K562 (cell line): ENCODE data around the gene FAM72B. TPM values are rescaled to one million over a fixed set of nuclear protein-coding genes. Genes with fewer than 3 reads are reported as not detected.
A peak's percentile ranks its signal among the peaks of the same experiment; 100 is the strongest.
"Not testable (repeated sequence)": the region's sequence is repeated elsewhere in the genome, so short reads cannot be mapped to it uniquely, and the experiment has no call there.

Experiments
- ATAC-seq: fragments of 200-7000 bp; cut with Tn5 transposase; 3 replicates; pipeline ENCODE4 v1.9.1; 2020; ENCODE audit warnings: moderate library complexity
- BruUV-seq: library from RNA; stranded (reverse); fragments of 400-500 nt; replicated peaks from 2 replicates; lab custom pipeline; 2021; lab: Mats Ljungman, UMichigan
- CTCF ChIA-PET: fragments of 300-600 bp; formaldehyde crosslinking; extraction: SDS; loops from one replicate; lab custom pipeline; 2021; ENCODE audit warnings: low intra/inter-chr PET ratio; lab: Yijun Ruan, JAX
- POLR2A ChIA-PET: fragments of 300-600, 350-650 bp; sonication (Branson Sonifier 250); formaldehyde crosslinking; extraction: SDS; loops from one replicate; lab custom pipeline; 2021; ENCODE audit warnings: antibody characterized with exemption, inconsistent platforms; lab: Yijun Ruan, JAX
- DNase-seq, 4 experiments: peaks; one replicate each; pipeline versions ENCODE4 v3.0.0 to v3.0.0-alpha.2; 2011 to 2018; ENCODE audit warnings: low spot score in 3 of 4, mixed read lengths in 3 of 4; ENCODE audit errors: extremely low read depth in 1 of 4
- FAIRE-seq: peaks from 2 replicates; lab custom pipeline; 2011; peaks lifted over from hg19 to GRCh38; lab: Jason Lieb, UNC
- H2AFZ ChIP-seq: 2 replicates; pipeline ENCODE4 v1.6.0; 2011; ENCODE audit warnings: low read depth, low read length, control low read depth, inconsistent platforms
- H3K27ac ChIP-seq: fragments of 200-600 bp; 3 replicates; pipeline ENCODE4 v1.8.0; 2011; ENCODE audit warnings: low read depth, mild to moderate bottlenecking, control low read depth, inconsistent platforms, low read length, moderate library complexity, mixed read lengths; ENCODE audit errors: extremely low read depth
- H3K27me3 ChIP-seq, 2 experiments: fragments of 300-600 bp in 1 of 2; 2 replicates in 1 of 2; 3 replicates in 1 of 2; pipeline versions ENCODE4 v1.6.0 to v1.8.0; 2011; ENCODE audit warnings: inconsistent platforms in 2 of 2, low read length in 2 of 2, mild to moderate bottlenecking in 1 of 2, mixed read lengths in 1 of 2, moderate library complexity in 1 of 2; ENCODE audit not compliant: control insufficient read depth in 2 of 2, insufficient read depth in 2 of 2
- H3K36me3 ChIP-seq: fragments of 300-600 bp; 3 replicates; pipeline ENCODE4 v1.8.0; 2011; ENCODE audit warnings: mild to moderate bottlenecking, low read length, inconsistent platforms; ENCODE audit not compliant: control insufficient read depth, insufficient read depth
- H3K4me1 ChIP-seq, 2 experiments: fragments of 200-600 bp in 1 of 2; replicated peaks in 1 of 2; 2 replicates in 1 of 2; 3 replicates in 1 of 2; pipeline versions ENCODE4 v1.5.1 to v1.8.0; 2011; ENCODE audit warnings: inconsistent platforms in 2 of 2, low read length in 2 of 2, mild to moderate bottlenecking in 1 of 2, mixed read lengths in 1 of 2, moderate library complexity in 1 of 2; ENCODE audit not compliant: control insufficient read depth in 2 of 2, insufficient read depth in 2 of 2
- H3K4me2 ChIP-seq: 2 replicates; pipeline ENCODE4 v1.6.1; 2011; ENCODE audit warnings: low read length, control low read depth, inconsistent platforms, mixed read lengths; ENCODE audit not compliant: insufficient read depth
- H3K4me3 ChIP-seq: fragments of 200-600 bp; sonication (generic), shearing (Covaris generic); 2 replicates; pipeline ENCODE4 v1.5.1; 2016; ENCODE audit warnings: control low read depth, inconsistent platforms
- H3K79me2 ChIP-seq: fragments of 200-600 bp; 3 replicates; pipeline ENCODE4 v1.8.0; 2011; ENCODE audit warnings: low read length, inconsistent platforms; ENCODE audit not compliant: control insufficient read depth, insufficient read depth
- H3K9ac ChIP-seq, 2 experiments: 2 replicates each; pipeline versions ENCODE4 v1.6.0 to v1.6.1; 2011; ENCODE audit warnings: low read depth in 2 of 2, low read length in 2 of 2, control low read depth in 1 of 2, inconsistent platforms in 1 of 2, mild to moderate bottlenecking in 1 of 2, mixed read lengths in 1 of 2; ENCODE audit not compliant: insufficient read depth in 1 of 2
- H3K9me1 ChIP-seq: one replicate; pipeline ENCODE4 v1.6.0; 2011; ENCODE audit warnings: inconsistent platforms, mild to moderate bottlenecking, low read length, moderate library complexity; ENCODE audit not compliant: control insufficient read depth, insufficient read depth
- H3K9me3 ChIP-seq: replicated peaks from 2 replicates; pipeline ENCODE4 v1.5.1; 2011; ENCODE audit warnings: low read depth, low read length, inconsistent platforms; ENCODE audit not compliant: control insufficient read depth, insufficient read depth
- H4K20me1 ChIP-seq: replicated peaks from 2 replicates; pipeline ENCODE4 v1.6.1; 2011; ENCODE audit warnings: low read length, inconsistent platforms, mixed read lengths; ENCODE audit not compliant: control insufficient read depth, insufficient read depth
- ATF3 ChIP-seq, 2 experiments: fragments of 450-650 bp in 1 of 2; sonication (generic) in 1 of 2; formaldehyde crosslinking in 1 of 2; IDR thresholded peaks in 1 of 2; conservative IDR thresholded peaks in 1 of 2; 2 replicates each; pipeline versions ENCODE4 v1.6.1 to v1.8.1; 2016 to 2023; ENCODE audit warnings: mild to moderate bottlenecking in 2 of 2, moderate library complexity in 2 of 2, inconsistent platforms in 1 of 2, missing genetic modification reagents in 1 of 2
- CREM ChIP-seq: IDR thresholded peaks from 2 replicates; pipeline ENCODE4 v1.6.1; 2014; ENCODE audit warnings: antibody characterized with exemption, low read depth
- FOSL1 ChIP-seq: fragments of 200-800 bp; sonication (Bioruptor generic); conservative IDR thresholded peaks from 2 replicates; pipeline ENCODE4 v1.6.1; 2016; ENCODE audit warnings: missing genetic modification characterization, missing compliant biosample characterization
- JUN ChIP-seq, 2 experiments: sonication (generic) in 1 of 2; formaldehyde crosslinking in 1 of 2; IDR thresholded peaks; 2 replicates each; pipeline versions ENCODE4 v1.6.1 to v1.8.0; 2012 to 2022; ENCODE audit warnings: borderline replicate concordance in 2 of 2, mild to moderate bottlenecking in 2 of 2, improper control_type of control experiment in 1 of 2, low read depth in 1 of 2, low read length in 1 of 2, missing genetic modification reagents in 1 of 2
- JUND ChIP-seq, 2 experiments: IDR thresholded peaks; 2 replicates in 1 of 2; 3 replicates in 1 of 2; pipeline ENCODE4 v1.6.1; 2011; ENCODE audit warnings: borderline replicate concordance in 2 of 2, low read depth in 2 of 2, low read length in 2 of 2, improper control_type of control experiment in 1 of 2, missing biosample characterization in 1 of 2, missing genetic modification characterization in 1 of 2, missing genetic modification reagents in 1 of 2
- NFE2 ChIP-seq: IDR thresholded peaks from 2 replicates; pipeline ENCODE4 v1.6.1; 2014; ENCODE audit warnings: antibody characterized with exemption, low read depth
- ZNF384 ChIP-seq: IDR thresholded peaks from 2 replicates; pipeline ENCODE4 v1.6.1; 2012; ENCODE audit warnings: low read depth, low read length, improper control_type of control experiment
- WGBS: fragments of 100-300 bp; shearing (Covaris generic); methylation state at CpG from one replicate; pipeline ENCODE4 v1.1.6; 2016; ENCODE audit warnings: low coverage, mixed read lengths; ENCODE audit not compliant: insufficient coverage; ENCODE audit errors: missing lambda C conversion rate; 5-methylcytosine and 5-hydroxymethylcytosine counted together
- in situ Hi-C: fragments of 300-500 bp; cut with MboI; formaldehyde crosslinking; loops from 4 replicates; pipeline ENCODE4 v1.15.0; 2018; ENCODE audit warnings: inconsistent platforms, mixed read lengths
- intact Hi-C: fragments of 100-400 bp; cut with micrococcal nuclease; formaldehyde crosslinking; loops from 2 replicates; pipeline ENCODE4 v1.14.2; 2022
- polyA plus RNA-seq, 8 experiments: library from polyadenylated mRNA; depleted of rRNA in 4 of 8; stranded (reverse) in 5 of 8; unstranded in 3 of 8; fragments of >200 nt; fragmentation: Nextera tagmentation in 2 of 8; fragmentation: Illumina TruSeq in 1 of 8; extraction: Ambion mirVana in 2 of 8; extraction: Trizol in 1 of 8; gene quantifications; 2 replicates each; pipeline versions ENCODE4 v1.2.1 to v1.2.3, GENCODE V29; 2011 to 2014; ENCODE audit warnings: inconsistent platforms in 1 of 8, missing spikeins in 1 of 8
- total RNA-seq, 7 experiments: library from RNA; depleted of rRNA in 6 of 7; stranded (reverse); fragments of >200 nt in 6 of 7; fragmentation: Illumina TruSeq in 2 of 7; extraction: Trizol in 2 of 7; gene quantifications; 2 replicates each; pipeline versions ENCODE4 v1.2.1 to v1.2.3, GENCODE V29; 2011 to 2021; ENCODE audit warnings: low replicate concordance in 1 of 7
- TF ChIP-seq, protein P1 (sequence below): sonication (generic); IDR thresholded peaks from 2 replicates; pipeline ENCODE4 v1.6.1; 2016

FAM72B gene
- total and polyA plus RNA-seq, 9 of the 15 experiments (the other 6 are each of a cell fraction or from before 2014, with no cell fraction given): 11.8 to 61.7 (median 31.5) TPM

- H2AFZ ChIP-seq; H3K27ac ChIP-seq; CTCF ChIA-PET; H3K36me3 ChIP-seq; H3K9me1 ChIP-seq; in situ Hi-C loops; H3K27me3 ChIP-seq; H3K4me2 ChIP-seq; H3K9me3 ChIP-seq; H3K4me1 ChIP-seq; BruUV-seq; H4K20me1 ChIP-seq; H3K79me2 ChIP-seq; H3K9ac ChIP-seq; POLR2A ChIA-PET; H3K4me3 ChIP-seq; FAIRE-seq; intact Hi-C loops; TF ChIP-seq JUN (CRISPR knock-in tag; IDR thresholded peaks at IDR 0.05; ENCODE audit: borderline replicate concordance); ATF3 (CRISPR knock-in tag; conservative IDR thresholded peaks at IDR 0.05): not testable (repeated sequence)
- WGBS: 0% methylated on average over 2 of the region's 5 CpGs
- DNase-seq (peak in 1 of 4 experiments; percentile 78), ATAC-seq (peak; percentile 92)
- peak; percentile 56; the same call in 1 of the 2 replicates for TF ChIP-seq JUN (IDR thresholded peaks at IDR 0.05; ENCODE audit: borderline replicate concordance, low read depth, low read length)
- peak; percentile 69 for TF ChIP-seq FOSL1 (tag)
- 0 out of 2 replicates have a peak, but pooled peaks have one; percentile 36 for TF ChIP-seq ZNF384
- TF ChIP-seq JUND (IDR thresholded peaks at IDR 0.05; ENCODE audit: borderline replicate concordance, low read depth, low read length): peak; percentile 82
- peak; percentile 63; the same call in 1 of the 3 replicates for TF ChIP-seq JUND (tag; IDR thresholded peaks at IDR 0.05; ENCODE audit: borderline replicate concordance, low read depth, low read length)
- 0 out of 2 replicates have a peak, but pooled peaks have one; percentile 33 for TF ChIP-seq NFE2
- TF ChIP-seq, protein P1, sequence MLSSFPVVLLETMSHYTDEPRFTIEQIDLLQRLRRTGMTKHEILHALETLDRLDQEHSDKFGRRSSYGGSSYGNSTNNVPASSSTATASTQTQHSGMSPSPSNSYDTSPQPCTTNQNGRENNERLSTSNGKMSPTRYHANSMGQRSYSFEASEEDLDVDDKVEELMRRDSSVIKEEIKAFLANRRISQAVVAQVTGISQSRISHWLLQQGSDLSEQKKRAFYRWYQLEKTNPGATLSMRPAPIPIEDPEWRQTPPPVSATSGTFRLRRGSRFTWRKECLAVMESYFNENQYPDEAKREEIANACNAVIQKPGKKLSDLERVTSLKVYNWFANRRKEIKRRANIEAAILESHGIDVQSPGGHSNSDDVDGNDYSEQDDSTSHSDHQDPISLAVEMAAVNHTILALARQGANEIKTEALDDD: peak; percentile 43; the same call in 1 of the 2 replicates
- TF ChIP-seq ATF3 (IDR thresholded peaks at IDR 0.05): peak; percentile 60; the same call in 1 of the 2 replicates
- 0 out of 2 replicates have a peak, but pooled peaks have one; percentile 5 for TF ChIP-seq CREM
Observed at GRCh38 chr1:121163850-121164757, 20.0 kb downstream of the FAM72B start.

GRCh38 chr1:121161199-121161901, 22.8 kb downstream of the FAM72B start:
- BruUV-seq, H3K4me2 ChIP-seq, intact Hi-C loops, in situ Hi-C loops, H3K4me1 ChIP-seq, FAIRE-seq, H3K9me1 ChIP-seq, H3K27me3 ChIP-seq, CTCF ChIA-PET, ATAC-seq, H3K9ac ChIP-seq, H3K9me3 ChIP-seq, H4K20me1 ChIP-seq, DNase-seq, H2AFZ ChIP-seq, H3K79me2 ChIP-seq, H3K36me3 ChIP-seq, H3K4me3 ChIP-seq, H3K27ac ChIP-seq, POLR2A ChIA-PET: not testable (repeated sequence)
- 86% methylated on average over 3 of the region's 6 CpGs for WGBS
